Kidney tubule cell (primary cell): ENCODE results near the gene YOD1.
A peak's percentile ranks its signal among the peaks of the same experiment; 100 is the strongest.
"Not testable (repeated sequence)": the region's sequence is repeated elsewhere in the genome, so short reads cannot be mapped to it uniquely, and the experiment has no call there.

Experiments
- DNase-seq: peaks from one replicate; pipeline ENCODE4 v3.0.0-alpha.2; 2018; ENCODE audit warnings: low spot score

Gene YOD1

DNA sequence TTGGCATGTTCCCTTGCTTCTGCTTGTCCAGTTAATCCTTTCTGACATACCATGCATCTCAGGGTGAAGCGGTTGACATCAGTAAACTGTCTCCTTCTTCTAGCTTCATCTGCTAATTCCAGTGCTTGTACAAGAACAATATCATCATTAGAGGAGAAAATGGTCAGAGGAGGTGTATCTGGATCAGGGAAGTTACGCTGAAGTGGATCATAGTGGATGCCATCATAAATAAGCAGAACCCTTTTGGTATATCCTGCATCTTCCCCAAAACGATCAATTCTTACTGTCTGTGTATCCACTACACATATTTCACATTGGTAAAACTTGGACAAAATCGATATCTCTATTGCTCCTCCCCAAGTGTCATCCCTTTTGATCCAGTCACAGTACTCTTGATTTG lies 2.0 kb downstream of the YOD1 start:
- DNase-seq: no peak

DNA sequence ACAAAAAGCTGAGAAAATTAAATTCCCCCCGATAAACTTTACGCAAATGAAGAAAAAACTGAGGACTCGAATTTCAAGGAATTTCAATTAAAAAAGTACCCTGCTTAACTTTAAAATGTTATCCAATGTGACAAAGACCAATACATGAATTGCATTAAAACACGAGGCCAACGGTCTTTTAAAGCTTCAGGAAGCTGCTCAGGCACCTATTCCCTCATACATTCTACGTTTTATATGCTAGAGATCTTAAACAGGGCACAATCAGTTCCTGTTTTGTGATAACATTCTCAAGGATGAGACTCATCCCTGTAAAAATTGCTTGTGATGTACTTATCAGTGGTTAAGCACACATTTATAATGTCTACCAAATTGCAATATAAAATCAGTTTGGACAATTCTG lies 3.0 kb downstream of the YOD1 start:
- DNase-seq: no peak

DNA sequence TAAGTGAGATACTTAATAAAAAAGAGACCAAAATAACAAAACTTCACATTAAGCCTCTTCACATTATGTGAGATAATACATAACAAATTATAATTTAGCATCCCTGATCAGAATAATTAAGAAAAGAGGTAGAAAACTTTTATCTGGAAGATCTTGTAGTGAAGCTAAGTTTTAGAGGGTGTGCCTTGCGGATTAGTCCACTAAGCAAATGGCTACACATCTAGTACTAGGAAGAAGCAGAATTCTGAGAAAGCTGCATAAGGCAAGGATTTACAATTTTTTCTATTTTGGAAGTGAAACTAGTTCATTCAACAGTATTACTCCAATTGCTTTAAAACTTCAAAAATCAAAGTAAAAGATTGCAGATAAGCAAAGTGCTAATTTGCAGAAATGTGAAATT lies 3.5 kb downstream of the YOD1 start:
- no peak for DNase-seq

DNA sequence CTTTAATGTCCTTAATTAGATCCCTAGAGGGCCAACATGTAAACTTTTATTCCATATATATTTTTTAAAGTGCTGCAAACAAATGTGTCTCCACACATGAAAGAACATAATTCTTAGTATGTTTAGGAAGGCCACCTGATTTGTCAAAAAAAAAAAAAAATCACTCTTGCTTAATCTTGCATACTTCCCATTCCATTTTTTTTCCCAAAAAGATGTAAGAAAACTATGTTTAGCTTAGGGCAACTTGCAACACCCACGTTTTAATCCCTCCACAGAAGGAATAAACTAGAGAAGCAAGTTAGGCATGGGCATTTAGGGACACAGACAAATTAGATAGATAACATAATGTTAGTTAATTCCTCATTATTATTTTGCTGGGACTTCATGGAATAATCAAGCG lies 5.6 kb downstream of the YOD1 start:
- no peak for DNase-seq

DNA sequence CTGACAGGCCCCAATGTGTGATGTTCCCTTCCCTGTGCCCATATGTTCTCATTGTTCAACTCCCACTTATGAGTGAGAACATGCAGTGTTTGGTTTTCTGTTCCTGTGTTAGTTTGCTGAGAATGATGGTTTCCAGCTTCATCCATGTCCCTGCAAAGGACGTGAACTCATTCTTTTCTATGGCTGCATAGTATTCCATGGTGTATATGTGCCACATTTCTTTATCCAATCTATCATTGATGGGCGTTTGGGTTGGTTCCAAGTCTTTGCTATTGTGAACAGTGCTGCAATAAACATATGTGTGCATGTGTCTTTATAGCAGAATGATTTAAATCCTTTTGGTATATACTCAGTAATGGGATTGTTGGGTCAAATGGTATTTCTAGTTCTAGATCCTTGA lies 9.6 kb downstream of the YOD1 start:
- DNase-seq: not testable (repeated sequence)

DNA sequence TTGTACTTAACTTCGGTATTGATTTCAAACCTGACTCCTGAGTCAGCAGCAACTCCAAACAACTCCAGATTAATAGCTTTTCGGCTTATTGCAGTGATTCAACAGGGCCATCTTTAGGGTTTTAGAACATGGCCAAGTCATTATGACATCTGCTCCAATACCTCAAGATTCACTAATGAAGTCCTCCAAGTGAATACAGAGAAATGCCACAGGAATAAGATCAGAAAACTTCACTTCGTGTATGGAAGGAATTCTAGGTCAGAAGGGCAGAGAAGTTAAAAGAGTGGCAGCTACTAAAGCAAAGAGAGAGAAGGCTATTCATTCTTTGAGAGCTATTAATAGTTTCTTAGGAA lies 10.9 kb downstream of the YOD1 start:
- DNase-seq: no peak

DNA sequence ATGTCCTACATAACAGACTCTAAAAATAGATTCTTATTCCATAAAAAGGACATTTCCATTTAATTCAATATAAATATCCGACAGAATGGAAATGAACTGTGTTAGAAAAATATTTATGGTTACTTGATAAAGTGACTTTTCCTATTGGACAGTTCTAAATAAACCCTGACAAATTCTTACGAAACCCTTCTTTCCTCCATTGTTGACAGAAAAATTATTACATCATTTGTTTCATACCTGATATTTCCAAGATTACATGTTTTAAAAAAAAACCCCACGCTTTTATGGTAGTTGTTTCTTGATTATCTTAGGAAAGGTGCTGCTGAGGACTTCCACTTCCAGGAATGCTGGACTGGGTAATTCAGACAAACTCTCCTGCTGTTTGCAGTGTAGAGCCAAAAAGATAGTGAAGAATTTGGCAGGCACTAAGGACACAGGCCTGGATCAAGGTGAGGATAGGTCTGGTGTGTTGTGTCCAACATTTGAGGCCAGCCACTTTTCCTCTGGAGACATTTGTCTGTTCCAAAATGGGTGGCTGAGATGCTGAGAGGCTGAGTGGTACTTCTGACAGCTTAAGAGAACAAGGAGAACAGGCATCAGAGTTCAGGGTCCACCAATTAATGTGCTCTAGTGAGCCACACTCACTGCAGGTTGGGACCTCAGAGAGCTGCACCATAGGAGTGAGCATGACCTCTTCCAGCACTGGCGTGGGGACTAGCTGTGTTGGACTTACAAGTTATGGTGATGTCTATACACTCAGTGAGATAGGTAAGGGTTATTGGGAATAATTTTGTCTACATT lies 11.4 kb downstream of the YOD1 start:
- DNase-seq: no peak

DNA sequence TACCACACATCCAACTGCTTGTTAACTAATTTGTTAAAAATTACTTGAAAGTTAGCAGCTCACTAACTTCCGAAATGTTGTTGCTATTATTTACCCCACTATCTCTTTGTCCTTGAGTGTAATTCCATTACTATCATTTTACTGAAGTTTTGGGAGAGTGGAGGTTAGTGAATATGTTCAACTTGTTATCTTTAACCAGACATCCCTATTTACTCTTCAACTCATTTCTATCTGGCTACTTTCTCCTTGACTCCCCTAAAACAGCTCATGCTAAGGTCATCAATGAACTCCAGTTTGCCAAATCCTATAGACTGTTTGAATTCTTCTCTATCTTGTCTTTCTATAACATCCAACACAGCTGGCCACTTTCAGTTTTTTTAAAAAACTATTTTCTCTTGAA lies 14.1 kb downstream of the YOD1 start:
- no peak for DNase-seq

DNA sequence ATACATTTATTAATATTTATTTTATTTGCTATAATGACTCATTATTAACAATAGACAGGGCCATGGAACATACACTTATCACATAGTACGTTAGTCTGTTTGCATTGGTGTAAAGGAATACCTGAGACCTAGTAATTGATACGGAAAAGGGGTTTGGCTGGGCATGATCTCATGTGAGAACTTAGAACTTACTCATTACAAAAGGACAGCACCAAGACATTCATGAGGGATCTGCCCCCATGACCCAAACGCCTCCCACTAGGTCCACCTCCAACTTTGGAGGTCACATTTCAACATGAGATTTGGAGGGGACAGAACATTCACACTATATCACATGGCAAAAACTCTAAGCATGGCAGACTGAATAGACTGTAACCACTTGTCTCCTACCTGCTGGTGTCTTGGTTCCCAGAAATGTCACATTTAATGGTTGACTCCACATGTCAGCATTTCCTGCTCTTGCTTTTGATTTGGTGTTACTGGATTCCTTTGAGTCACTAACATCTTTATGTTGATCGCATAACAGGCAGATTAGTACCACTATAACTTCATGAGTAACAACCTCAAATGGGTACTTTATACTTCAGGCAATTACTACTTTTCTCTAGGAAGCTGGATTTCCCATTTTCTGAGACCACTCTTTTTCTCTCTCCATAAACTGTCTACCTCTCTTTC lies 15.0 kb downstream of the YOD1 start:
- peak; percentile 75 for DNase-seq

DNA sequence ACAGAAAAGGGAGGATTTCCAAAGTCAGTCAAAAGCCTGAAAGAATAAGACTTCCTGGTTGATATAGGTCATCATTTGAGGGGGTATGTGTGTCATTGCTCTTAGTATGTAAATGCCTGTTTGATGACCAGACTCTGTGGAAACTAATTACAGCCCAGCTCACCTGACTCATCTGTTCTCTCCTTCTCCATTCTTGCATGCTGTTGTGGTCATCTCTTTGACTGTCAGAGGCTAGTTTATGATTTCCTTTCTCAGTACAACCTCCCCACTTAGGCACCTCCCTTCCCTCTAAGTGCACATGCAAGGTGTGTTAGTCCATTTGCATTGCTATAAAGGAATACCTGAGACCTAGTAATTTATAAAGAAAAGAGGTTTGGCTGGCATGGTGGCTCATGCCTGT lies 16.0 kb downstream of the YOD1 start:
- DNase-seq: peak; percentile 99

DNA sequence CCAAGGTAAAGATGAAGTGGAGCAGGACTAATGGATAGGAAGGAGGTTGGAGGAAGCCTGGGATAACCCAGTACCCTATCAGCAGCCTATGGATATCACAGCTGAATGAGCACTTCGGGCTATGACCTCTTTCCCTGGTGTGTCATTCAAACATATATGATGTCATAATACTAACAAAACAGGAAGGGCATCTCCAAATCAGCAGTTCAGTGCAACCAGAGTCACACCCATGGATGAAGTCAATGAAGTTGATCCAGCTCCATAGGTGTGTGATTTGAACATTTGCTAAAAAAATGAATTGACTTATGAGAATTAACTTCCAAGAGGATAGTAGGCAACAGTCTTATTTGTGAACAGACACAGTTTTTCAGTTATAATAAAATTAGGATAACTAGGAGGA lies 16.8 kb downstream of the YOD1 start:
- DNase-seq: peak; percentile 74

DNA sequence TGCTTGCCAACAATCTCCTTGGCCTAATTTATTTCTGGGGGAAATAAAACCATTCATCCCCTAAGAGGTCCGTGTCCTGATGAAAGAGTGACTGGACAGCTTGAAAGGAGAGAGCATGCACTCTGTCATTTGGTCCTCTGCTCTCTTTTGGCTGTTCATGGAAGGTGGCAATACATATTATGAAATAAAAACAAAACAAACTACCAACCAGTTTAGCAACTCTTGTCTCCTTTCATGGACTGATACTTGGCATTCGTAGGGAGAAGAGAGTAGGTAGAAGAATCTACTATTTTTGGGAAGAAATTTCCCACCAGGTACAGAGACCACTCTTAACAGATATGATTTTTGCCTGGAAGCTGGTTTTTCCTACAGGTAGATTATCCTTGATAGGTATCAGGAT lies 17.7 kb downstream of the YOD1 start:
- DNase-seq: no peak

DNA sequence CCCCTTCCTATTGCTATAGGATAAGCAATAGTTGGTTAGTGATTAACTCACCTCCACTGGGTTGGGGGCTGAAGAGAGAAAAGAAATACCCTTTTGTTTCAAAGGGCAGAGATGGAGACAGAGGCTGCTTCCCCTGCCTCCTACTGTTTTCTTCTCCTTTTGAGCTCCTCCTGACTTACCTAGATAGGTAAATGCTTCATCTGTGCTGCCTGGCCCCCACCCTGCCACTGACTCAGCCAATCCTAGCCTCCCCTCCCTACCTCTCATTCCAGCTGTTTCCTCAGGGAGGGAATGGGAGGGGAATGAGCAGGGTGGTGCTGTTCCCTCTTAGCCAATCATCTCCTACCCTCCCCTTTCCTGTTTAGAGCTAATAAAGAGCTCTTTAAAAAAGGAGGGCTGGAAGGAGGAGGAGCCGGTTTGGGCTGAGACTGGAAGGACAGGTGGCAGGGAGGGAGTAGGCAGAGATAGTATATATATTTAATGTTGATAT lies 18.4 kb downstream of the YOD1 start, which contains the start of gene C1orf116:
TSS of gene C1orf116 (minus strand) at position 229 of the 490 bp plus-strand sequence. CDS start 5,158 bp downstream, outside the sequence.
- DNase-seq: peak; percentile 96

DNA sequence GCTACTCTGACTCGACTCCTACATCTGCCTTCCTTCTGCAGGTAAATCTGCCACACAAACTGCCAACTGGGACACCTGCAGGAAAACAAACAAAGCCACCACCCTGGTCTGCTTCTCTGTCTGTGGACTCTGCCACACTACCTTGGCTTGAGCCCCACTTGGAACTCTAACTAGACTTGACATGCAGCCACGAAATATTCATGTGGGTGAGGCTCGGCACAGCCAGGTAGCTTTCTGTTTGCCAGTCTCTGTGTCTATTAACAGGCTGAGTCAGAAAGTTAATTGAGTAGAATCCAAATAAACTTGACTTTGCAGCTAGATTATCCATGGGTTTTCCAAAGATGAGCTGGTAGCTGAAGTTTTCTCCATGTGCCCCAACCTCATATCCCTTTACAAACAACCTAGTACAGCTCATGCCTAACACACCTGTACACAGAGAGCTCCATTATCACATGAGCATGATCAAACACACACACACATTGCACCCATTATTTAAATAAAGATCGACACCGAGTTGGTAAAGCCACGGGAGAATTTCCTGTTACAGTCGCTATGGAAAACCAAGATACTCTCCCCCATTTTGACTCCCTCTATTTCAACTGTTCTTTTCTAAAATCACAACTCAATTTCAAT lies 19.3 kb downstream of the YOD1 start:
- DNase-seq: no peak

DNA sequence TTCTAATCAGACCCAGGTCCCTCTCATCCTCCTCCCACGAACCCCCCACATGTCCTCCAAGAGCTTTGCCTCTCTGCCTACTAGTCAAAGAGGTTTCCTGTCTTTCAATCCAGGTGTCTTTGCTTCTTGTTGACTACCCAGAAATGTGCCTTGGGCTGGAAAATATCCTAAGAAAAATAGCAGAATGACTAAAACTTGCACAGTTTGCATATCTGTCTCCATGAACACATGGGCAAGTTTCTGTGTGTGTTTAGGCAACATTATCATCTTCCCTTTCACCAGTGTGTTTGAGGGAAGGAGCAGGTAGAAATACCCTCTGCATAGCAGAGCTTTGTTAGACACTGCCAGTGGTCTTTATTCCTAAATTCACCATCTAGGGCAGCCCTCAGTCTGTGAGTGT lies 20.0 kb downstream of the YOD1 start:
- DNase-seq: no peak

DNA sequence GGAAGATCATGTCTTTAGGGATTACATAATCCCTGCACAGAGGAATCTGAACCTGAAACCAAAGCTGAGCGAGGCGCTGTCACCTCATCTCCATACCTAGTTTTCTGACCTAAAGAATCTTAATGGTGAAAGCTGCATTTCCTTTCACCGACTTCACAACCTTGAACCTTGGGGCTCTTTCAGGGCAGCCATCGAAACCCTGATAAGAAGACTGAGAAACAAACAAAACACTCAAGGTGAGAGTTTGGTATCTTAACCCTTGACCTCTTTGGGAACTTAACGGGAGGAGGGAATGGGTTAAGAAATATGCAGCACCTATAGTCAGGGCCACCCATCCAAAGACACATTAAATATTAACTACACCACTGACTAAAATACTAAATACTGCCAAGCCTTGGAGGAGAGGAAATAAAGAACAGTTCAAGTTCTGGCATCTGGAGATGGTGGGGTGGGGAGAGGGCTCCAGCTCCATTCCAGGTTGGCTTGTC lies 20.4 kb downstream of the YOD1 start:
- peak; percentile 68 for DNase-seq

DNA sequence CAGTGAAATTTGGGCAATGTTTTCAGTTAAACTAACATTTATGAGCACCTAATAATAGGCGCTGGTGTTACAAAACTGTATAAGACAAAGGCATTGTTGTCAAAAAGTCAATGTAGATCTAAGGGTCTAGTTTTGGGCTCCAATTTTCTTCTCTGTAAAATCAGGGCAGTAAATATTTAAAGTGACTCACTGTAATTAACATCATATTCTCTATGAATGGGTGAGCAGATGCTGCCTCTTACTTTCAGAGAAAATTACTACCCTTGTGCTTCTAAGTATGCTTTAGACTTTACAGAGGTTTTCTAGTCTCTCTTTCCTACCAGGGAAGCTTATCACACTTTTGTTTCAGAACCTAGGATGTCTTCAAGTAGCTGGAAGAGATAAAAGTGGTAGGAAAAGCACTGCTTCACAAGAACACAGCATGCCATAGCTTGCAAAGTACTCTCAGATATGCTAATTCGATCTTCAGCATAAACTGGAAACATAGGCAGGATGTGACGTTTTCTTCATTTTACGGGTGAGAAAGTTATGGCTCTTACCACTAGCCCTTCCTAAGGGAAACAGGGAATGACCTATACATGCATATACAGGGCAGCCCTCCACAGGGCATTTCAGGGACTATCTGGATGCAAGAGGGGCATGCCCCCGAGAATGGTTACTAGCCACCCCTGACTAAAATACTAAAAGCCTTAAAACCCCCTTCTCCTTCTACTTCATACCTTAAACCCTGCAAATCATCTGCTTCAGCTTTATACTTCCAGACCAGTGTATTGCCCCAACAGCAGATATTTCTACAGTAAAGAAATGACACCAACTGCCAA lies 21.1 kb downstream of the YOD1 start:
- no peak for DNase-seq

DNA sequence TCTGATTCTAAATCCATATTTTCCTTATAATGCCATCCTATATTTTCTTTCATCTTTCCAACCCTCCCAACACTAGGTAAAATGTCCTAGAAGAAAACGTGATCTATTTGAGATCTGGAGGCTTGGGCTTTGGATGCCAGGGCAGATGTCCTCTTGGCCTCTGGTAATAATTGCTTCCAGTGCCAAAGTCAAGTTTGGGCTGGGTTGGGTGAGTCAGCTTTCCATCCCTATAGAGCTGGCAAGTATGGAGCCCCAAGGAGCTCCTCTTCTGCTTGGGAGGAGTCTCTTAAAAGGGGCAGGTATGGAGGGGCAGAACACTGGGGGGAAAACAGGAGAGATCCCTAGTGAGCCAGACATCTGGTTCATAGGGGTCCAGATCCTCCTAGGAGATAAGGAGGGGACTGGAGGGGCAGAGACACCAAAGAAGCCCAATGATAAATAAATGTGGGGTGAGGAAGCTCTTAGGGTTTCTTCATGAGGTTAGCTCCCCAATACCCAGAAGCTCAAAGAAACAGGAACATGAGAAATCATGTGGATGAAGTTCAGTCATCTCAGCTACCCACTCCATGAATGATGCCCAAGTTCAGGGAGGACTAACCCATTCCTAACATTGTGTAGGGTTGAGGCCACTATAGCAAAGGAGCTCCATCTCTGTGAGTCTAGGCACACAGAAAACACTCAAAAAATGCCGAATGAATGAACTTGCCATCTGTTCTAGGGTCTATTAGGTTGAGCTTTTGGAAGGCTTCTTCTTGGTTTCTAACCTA lies 21.9 kb downstream of the YOD1 start:
- DNase-seq: no peak

DNA sequence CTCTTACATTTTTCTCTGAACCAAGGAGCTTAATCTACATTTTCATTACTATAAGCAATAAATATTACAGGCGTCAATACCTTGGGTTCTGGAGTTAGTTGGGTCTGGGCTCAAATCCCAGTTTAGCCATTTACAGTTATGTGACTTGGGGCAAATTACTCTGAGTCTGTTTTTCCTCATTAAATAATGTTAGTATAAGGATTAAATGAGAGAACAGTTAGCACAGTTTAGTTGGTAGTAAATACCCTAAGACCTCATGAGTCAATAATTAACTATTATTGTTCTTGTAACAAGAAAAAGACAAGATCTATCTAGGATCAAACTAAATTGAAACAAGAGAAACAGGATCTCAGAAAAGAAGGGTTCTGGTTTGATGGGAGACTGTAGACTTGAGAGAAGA lies 23.1 kb downstream of the YOD1 start:
- no peak for DNase-seq

DNA sequence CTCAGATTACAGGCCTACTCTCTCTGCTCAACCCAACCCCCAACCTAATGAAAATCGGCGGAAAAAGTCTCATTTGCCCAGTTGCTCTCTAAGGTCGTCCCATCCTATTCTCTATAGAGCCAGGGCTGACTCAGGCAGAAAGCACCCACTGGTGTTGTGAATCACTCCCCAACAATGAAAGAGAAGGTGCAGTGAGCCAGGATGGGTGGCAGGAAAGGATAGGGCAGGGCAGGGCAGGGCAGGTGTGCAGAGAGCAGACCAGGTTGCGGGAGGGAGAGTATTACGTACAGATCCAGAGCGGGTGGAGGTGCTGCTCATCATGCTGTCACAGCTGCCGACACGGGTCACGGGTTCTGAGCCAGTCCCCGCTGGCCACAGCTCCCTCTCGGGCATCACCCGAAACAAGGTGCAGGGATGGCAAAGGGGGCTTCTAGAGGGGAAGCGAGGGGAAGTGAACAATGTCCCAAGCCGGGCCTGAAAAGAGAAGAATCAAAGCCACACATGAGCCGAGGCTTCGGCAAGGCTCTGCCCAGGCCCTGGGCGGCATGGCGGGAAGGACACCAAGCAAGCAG lies 23.7 kb downstream of the YOD1 start:
- DNase-seq: peak; percentile 98

DNA sequence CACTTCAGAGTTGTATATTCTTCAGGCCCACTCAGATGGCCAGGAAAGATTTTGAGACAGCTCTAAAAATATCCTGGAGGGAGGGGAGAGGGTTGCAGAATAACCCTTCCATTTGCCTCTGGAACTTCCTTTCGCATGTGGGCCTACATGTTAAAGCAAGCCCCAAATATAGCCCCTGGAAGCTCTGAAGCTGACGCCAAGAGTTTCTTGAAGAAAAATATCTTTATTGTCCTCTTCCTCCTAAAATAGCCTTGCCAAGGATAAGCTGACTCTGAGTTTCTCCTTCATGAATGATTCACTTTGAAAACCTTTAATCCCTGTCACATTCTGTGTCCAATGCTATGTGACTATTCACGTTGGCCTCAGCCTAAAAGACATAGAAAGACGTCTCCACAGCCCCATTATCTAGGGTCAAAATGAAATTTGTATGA lies 24.9 kb downstream of the YOD1 start:
- DNase-seq: peak; percentile 73
